Measurements from ENCODE around the gene SDF4.

DNA sequence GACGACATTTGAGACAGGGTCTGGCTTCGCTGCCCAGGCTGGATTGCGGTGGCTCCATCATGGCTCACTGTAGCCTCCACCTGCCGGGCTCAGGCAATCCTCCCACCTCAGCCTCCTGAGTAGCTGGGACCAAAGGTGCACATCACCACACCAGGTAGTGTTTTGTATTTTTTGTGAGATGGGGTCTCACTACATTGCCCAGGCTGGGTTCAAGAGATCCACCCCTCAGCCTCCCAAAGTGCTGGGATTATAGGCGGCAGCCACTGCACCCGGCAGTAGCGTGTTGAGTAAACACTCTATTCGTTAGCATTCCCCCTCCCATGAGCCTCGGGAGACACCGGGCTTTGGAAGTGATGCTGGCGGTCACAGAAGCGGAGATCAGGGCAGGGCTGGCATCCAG lies 21.5 kb upstream of the SDF4 start:
- TF ChIP-seq, protein P1, sequence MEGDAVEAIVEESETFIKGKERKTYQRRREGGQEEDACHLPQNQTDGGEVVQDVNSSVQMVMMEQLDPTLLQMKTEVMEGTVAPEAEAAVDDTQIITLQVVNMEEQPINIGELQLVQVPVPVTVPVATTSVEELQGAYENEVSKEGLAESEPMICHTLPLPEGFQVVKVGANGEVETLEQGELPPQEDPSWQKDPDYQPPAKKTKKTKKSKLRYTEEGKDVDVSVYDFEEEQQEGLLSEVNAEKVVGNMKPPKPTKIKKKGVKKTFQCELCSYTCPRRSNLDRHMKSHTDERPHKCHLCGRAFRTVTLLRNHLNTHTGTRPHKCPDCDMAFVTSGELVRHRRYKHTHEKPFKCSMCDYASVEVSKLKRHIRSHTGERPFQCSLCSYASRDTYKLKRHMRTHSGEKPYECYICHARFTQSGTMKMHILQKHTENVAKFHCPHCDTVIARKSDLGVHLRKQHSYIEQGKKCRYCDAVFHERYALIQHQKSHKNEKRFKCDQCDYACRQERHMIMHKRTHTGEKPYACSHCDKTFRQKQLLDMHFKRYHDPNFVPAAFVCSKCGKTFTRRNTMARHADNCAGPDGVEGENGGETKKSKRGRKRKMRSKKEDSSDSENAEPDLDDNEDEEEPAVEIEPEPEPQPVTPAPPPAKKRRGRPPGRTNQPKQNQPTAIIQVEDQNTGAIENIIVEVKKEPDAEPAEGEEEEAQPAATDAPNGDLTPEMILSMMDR (IDR thresholded peaks at IDR 0.05; ENCODE audit: borderline replicate concordance, extremely low read depth, low read length, poor library complexity, severe bottlenecking): no peak
- no peak for TF ChIP-seq EZH2 (IDR thresholded peaks at IDR 0.05; ENCODE audit: borderline replicate concordance, low read depth, low read length, severe bottlenecking)

Data from DND-41 (cell line).